HG03159 (cell line): ENCODE data around the gene SSC5D.
"Not testable (repeated sequence)": the region's sequence is repeated elsewhere in the genome, so short reads cannot be mapped to it uniquely, and the experiment has no call there.

Experiments used
- ATAC-seq: cut with Tn5 transposase; IDR thresholded peaks from one replicate; pipeline ENCODE4 v1.9.1; 2021; ENCODE audit warnings: mild to moderate bottlenecking, moderate library complexity; ENCODE audit not compliant: unreplicated experiment

Gene SSC5D

GRCh38 chr19:55487924-55488687, at the start of gene SSC5D:
Gene SSC5D, plus strand, starts transcription at chr19:55488436. Its CDS starts 154 bp downstream, at chr19:55488590.
- no peak for ATAC-seq

DNA sequence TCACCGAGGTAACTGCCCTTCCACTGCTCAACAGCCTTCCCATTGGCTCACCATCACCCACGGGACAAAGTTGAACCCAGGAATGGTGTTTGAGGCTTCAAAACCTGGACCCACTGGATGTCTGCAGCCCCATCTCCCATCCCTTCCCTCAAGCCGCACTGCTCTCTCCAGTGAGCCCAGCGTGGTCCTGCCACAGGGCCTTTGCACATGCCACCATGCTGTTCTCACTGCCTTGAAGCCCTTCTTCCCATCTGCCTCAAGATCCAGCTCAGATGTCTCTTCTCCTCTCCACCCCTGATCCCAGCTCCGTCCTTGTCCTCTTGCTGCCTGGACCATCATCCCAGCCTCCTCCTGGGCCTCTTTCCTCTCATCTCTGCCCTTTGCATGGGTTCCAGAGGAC, 49.2 kb upstream of the SSC5D start:
- ATAC-seq = no peak

DNA sequence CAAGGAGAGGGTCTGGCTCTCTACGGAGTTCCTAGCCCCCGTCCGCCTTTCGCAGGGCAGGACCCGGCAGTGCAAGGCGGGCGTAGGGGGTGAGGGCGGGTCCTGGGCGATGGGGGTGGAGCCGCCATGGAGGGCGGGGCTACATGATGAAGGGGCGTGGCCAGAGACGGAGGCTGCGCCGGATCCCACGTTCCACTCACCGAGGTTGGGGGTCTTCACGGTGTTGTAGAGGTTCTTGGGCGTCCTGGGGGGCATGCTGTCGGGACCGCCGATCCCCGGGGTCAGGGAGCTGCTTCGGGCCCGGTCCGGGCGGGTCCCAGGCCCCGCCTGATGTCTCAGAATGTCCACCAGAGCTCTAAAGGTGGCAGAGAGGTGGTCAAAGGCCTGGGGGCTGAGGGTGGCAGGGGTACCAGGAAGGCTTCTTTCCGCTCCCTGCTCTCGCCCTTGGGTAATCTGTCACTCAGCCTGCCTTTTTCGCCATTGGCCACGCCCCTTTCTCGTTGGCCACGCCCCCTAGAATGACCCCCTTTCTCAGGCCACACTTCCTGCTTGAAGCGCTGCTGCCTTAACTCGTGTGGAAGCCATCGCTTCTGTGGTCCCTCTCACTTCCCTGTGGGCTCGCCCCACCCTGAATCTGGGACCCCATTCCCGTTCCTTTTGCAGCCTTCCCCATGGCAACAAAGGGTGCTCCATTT, 47.7 kb upstream of the SSC5D start:
- ATAC-seq = no peak

GRCh38 chr19:55441319-55441691, 46.9 kb upstream of the SSC5D start:
- no peak for ATAC-seq

DNA sequence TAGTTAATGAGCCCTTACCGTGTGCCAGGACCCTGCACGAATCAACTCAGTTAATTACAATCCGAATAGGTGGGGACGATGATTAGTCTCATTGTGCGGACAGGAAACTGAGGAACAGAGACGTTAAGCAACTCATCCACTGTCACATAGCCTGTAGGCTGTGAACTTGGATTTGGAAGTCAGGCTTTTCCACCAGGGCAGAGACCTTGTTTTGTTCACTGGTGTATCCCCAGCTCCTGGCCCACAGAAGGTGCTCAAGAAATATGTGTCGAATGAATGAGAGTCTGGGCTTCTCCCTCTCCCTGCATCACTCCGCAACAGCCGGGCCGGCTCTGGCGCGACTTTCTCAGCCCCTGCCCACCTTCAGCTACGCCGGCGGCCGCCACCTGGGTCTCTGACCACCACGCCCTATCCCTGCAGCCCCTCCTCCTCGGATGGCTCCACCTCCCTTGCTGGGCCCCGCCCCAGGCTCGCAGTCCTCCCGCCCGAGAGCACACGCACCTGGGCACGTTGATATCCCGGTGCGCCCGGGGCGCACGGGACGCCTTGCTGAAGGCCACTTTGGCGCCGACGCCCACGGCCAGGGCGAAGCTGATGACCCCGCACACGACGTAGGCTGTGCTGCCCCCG, 46.4 kb upstream of the SSC5D start:
- no peak for ATAC-seq

DNA sequence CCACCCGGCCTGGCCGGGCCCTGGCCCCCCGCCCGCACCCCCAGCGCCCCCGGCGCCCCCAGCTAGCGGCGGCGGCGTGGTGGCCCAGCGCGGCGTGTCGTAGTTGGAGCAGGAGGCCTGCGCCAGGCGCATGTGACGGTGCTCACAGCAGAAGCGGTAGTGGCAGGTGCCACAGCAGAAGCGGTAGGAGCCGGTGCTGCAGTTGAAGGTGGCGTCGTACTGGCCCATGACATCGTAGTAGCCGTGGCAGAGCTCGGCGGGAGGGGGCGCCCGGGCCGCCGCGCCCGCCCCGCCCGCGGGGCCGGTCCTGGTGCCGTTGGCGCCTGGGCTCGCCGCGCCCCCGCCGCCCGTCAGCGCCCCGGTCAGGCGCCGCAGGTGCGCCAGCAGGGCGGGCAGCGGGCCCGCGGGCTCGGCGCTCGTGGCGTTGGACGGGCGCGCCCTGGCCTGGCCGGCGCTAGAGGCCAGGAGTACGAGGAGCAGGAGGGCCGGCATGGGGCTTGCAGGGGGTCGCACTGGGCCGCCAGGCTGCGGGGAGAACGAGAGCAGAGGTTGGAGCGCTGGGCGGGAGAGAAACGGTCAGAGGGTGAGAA, 45.8 kb upstream of the SSC5D start:
- no peak for ATAC-seq

DNA sequence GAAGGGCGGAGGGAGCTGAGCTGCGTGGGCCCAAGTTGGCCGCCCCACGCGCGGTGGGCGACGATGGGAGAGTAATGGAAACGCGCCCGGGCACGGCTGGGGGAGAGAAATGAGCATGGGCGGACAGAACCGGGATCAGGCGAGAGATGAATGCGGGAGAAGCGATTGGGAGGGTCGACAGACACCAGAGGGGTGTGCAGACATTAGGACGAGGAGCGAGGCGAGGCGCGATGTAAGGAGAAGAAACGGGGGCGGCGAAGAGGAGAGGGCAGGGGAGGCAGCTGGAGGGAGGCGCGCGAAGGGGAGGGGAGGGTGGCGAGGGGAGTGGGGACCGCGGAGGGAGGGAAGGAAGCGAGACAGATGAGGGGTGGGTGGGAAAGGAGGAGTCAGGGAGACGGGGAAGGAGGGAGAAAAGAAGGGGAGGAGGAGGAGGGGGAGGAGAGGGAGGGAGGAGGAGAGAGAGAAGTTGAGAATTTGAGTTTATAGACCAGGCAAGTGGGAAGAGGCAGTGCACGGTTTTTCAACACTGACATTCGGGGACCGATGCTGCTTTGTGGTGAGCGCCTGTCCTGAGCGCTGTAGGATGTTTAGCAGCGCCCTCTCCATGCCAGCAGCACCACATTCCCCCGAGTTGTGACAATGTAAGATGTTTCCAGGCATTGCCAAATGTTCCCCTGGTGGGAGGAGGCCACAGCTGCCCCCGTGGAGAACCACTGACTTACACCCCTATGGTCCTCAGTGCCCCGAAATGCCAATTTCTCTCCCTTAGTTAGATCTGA, 45.0 kb upstream of the SSC5D start, which contains the start of gene SHISA7:
SHISA7 (minus strand) TSS at position 256 of the 779 bp plus-strand sequence. CDS start 437 bp downstream, outside the sequence.
- no peak for ATAC-seq

DNA sequence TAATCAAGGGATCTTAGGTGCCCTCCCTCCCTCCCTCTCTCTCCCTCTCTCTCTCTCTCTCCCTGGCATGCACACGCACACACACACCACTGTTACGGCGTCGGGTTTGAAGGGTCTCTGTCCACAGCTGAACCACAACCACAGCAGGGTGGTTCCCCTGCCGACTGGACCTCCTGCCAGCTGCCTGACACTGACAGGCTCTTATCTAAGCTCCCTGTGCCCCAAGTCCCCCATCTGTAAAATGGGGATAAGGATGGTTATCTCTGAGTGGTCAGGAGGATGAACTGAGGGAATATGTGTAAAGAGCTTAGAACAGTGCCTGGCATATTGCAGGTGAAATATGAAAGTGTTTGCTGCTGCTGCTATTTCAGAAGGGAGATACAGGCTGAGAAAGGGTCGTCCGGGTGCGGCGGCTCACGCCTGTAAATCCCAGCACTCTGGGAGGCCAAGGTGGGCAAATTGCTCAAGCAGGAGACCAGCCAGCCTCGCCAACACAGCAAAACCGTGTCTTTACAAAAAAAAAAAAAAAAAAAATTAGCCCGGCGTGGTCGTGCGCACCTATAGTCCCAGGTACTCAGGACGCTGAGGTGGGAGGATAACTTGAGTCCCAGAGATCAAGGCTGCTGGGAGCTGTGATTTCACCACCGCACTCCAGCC, 44.3 kb upstream of the SSC5D start:
- no peak for ATAC-seq

GRCh38 chr19:55444646-55445045, 43.6 kb upstream of the SSC5D start:
- ATAC-seq = no peak

GRCh38 chr19:55446060-55446459, 42.2 kb upstream of the SSC5D start:
- no peak for ATAC-seq

DNA sequence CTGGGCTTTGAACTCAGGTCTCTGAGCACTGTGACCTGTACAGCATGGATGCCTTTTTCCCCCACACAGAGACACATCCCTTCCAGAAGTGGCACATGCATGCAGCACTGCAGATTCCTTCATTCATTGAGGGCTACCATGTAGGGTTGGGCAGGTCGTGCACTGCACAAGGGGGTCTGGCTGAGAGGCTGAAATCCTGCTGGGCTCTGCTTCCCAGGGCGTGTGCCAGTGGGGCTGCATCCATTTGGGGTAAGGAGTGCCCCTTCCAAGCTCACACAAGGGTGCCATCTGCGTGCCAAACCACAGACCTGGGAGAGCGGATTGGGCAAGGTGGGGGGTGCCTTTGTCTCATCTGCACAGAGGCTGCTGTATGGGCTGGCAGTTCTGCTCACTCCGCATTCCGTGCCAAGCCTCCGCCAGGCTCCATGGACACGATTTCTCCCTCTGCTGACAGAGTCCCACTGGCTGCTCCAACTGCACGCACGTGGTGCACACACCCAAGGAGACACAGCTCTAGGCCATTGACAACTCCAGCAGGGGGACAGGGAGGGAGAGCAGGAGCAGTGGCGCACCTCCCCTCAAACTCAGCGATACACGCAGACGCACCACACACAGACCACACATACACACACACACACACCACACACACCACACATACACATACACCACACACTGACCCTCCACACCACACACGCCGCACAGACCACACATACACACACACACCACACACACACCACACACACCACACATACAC, 40.6 kb upstream of the SSC5D start:
- ATAC-seq = no peak

DNA sequence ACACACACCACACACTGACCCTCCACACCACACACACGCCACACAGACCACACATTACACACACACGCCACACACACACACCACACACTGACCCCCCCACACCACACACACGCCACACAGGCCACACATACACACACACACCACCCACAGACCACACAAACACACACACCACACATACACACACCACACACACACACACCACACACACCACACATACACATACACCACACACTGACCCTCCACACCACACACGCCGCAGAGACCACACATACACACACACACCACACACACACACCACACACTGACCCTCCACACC, 40.1 kb upstream of the SSC5D start:
- ATAC-seq = not testable (repeated sequence)

DNA sequence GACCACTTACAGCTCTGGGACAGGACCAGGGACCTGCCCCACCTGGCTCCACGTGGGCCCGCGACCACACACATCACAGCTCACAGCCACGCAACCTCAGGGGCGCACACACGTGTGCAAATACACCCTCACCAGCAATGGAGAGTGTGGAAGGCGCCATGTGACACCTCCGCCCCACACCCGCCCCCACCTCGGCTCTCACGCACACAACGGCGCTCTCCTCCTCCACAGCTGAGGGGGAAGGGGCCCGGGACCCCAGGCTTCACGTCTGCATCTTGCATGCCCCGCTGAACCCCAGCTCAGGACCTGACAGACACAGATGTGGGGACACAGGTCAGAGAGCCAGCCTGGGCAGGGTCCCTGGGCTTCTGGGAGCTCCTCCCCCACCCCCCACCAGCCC, 38.8 kb upstream of the SSC5D start:
- no peak for ATAC-seq

DNA sequence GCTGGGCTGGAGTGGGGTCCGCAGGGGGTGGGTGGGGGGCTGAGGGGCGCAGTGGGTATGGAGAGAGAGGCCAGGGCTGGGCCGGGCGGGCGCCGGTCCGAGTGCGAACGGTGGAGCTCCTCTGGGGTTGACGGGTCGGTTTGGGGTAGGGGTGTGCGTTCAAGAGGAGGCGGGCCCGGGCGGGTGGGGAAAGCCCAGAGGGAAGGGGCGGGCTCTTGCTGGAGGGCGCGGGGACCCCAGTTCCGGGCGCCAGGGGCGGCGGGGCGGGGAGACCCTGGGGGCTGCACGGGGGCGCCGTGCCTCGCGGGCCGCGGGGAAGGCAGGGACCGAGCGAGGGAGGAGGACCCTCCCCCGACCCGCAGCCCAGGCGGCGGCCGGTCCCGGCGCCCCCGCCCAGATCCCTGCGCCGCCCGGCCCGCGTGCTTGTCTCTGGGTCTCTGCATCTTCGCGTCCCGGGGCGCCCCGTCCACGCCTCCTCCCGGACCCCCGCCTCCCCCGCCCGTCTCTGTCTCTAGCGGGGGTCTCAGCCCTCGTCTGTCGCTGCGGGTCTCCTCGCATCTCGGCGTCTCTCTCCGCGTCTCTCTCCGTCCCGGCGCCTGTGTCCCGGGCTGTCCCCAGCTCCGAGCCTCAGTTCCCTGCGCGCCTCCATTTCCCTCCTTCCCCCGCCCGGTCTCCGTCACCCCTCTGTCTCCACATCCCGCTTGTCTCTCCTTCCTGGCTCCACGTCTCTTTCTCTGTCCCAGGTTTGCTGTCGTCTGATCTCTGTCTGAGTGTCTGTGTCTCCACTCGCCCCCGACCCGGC, 36.9 kb upstream of the SSC5D start:
- no peak for ATAC-seq

DNA sequence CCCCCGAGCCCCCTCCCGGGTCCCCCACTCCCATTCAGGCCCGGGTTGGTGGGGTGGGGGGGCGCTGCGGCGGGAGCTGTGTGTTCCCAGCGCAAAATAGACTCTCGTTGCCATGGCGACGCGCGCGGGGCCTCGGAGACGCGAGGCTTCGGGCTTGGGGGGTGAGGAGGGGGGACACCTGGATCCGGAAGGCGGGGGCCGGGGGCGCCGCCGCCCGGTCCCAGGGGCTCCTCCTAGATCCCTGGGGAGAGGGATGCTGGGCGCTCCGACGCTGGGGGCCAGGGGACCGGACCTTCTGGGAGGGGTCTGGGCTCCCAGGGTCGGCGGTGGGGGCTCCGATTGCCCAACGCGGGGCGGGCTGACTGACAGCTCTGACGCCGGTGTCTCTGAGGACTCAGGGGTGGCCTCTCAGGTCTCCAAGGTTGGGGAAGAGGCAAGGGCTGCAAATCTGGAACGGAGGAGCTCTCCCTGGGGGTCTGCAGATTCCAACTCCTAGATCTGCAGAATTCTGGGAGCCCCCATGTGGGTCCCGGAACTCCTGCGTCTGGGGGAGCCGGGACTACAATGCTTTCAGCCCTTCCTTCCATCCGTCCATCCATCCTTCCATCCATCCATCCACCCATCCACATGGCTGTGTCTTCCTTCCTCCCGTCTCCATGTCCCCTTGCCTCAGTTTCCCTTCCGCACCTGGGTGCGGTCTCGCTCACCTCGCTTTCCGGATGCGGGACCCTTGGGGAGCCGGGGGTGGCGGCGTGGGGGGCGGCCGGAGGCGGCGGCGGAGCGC, 36.1 kb upstream of the SSC5D start:
- ATAC-seq = no peak

DNA sequence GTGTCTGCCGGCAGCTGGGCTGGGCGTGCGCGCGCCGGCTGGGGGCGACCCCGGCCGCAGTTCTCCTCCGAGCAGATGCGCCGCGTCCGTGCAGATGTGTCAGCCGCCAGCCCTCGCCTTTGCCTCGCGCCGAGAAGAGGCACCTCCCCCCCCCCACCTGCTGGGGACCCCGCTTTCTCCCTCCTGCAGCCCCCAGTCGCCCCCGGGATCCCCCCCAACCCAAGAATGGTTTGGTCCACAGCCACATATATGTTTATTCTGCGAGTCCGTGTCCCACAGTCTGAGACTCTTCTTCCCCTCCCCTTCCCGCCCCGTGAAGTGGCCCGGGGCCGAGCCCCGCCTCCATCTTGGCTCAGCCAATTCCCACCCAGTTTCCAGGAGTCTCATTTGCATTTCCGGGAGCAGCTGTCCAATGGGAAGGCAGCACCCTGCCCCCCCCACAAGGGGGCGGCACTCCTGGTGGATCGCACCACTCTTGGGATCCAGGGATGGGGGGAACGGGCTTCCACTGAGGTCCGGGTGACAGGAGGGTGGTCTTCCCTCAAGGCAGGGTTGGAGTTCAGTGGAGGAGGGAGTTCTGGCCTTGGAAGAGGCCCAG, 35.4 kb upstream of the SSC5D start:
- ATAC-seq = no peak

DNA sequence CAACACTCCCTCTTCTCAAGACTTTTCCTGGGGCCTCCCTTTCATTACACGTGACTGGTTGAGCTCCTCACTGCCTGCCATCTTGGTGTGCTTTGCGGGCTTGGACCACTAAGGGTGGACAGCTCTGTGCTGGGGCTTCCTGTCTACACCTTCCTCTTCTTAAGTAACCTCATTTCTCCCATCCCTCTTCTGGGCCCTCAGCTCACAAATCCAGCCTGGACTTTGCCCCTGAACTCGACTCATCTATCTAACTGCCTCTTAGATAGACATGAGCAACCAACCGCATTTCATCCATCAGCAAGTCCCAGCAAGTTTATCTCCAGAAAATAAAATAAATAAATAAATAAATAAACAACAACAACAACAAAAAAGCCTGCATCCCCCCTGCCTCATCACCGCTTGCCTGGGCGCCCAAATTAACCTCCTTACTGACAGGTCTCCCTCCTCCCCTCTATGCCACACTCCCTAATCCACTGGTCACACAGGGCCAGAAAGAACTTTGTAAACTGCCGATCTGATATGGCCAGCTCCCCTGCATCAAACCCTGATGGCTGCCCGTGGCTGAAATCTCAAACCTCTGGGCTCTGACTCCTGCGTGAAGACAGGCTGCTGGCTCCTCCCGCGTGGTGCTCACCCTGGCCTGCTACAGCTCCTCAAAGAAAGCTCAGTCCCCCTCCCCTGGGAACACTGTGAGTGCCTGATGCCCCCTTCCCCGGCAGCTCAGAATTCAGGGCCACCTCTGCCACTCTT, 34.5 kb upstream of the SSC5D start:
- no peak for ATAC-seq
